ENCODE results near the gene AKNA.

AKNA gene

GRCh38 chr9:114299286-114300152, 88.3 kb downstream of the AKNA start:
- no peak for DNase-seq

- no peak for DNase-seq
These were observed 91.4 kb downstream of the AKNA start for GRCh38 chr9:114296338-114296737.

GRCh38 chr9:114294664-114295063, 93.1 kb downstream of the AKNA start:
- DNase-seq, result no peak

GRCh38 chr9:114291886-114292590, 95.7 kb downstream of the AKNA start:
- no peak for DNase-seq

- peak; percentile 67 for DNase-seq
These were observed 96.7 kb downstream of the AKNA start for GRCh38 chr9:114291064-114291474.

- no peak for DNase-seq
These were observed 97.2 kb downstream of the AKNA start for GRCh38 chr9:114290561-114290986.

GRCh38 chr9:114289571-114290481, 98.0 kb downstream of the AKNA start:
- DNase-seq, result no peak

GRCh38 chr9:114289106-114289505, 98.7 kb downstream of the AKNA start:
- DNase-seq, result no peak

GRCh38 chr9:114288193-114289091, 99.3 kb downstream of the AKNA start:
- no peak for DNase-seq

GRCh38 chr9:114287763-114288192, 100.0 kb downstream of the AKNA start:
- DNase-seq, result no peak

GRCh38 chr9:114287001-114287762, 100.6 kb downstream of the AKNA start:
- DNase-seq, result no peak

- DNase-seq, result no peak
These were observed 101.6 kb downstream of the AKNA start for GRCh38 chr9:114286146-114286679.

- no peak for DNase-seq
These were observed 102.5 kb downstream of the AKNA start for GRCh38 chr9:114285166-114285867.

- no peak for DNase-seq
These were observed 103.3 kb downstream of the AKNA start for GRCh38 chr9:114284316-114285060.

All from midbrain (tissue), 1 donor.